ENCODE data around the gene MELTF. TPM values are rescaled to one million over a fixed set of nuclear protein-coding genes. Genes with fewer than 3 reads are reported as not detected.

Gene MELTF
- total RNA-seq, 1 experiment from 2014 or later: 0.07 TPM

DNA sequence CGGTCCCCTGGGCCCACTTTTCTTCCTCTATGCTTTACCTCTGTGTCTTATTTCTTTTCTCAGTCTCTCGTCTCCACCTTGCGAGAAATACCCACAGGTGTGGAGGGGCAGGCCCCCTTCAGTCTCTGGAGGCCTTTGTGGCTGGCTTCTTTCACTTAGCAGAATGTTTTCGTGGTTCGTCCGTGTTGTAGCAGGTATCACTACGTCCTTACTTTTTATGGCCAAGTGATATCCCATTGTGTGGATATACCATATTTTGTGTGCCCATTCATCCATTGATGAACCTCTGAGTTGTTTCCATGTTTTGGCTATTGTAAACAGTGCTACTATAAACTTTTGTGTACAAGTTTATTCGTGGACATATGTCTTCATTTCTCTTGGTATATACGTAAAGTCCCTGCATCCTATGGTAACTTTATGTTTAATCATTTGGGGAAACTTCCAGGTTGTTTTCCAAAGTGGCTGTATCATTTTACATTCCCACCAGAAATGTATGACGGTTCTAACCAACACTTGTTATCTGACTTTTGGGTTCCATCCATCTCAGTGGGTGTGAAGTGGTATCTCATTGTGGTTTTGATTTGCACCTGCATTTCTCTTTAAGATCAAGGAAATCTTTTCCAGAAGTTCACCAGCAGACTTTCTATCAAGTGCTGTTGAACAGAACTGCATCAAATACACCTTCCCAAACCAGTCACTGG, 66.5 kb downstream of the MELTF start:
- H3K4me2 ChIP-seq (ENCODE audit: low read depth, low read length, poor library complexity, severe bottlenecking): peak overlapping the region; percentile 62
- no peak for DNase-seq
- H2AFZ ChIP-seq (ENCODE audit: low read length): no peak overlapping the region; the same call in 1 of the 2 replicates

DNA sequence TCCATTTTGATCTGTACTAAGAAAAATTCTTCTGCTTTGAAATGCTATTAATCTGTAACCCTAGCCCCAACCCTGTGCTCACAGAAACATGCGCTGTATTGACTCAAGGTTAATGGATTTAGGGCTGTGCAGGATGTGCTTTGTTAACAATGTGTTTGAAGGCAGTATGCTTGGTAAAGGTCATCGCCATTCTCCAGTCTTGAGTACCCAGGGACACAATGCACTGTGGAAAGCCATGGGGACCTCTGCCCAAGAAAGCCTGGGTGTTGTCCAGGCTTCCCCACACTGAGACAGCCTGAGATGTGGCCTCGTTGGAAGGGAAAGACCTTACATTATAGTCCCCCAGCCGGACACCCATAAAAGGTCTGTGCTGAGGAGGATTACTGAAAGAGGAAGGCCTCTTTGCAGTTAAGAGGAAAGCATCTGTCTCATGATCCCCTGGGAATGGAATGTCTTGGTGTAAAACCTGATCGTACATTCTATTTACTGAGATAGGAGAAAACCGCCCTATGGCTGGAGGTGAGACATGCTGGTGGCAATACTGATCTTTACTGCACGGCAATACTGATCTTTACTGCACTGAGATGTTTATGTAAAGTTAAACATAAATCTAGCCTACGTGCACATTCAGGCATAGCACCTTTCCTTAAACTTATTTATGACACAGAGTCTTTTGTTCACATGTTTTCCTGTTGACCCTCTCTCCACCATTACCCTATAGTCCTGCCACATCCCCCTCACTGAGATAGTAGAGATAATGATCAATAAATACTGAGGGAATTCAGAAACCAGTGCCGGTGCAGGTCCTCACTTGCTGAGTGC, 67.3 kb downstream of the MELTF start:
- Histone ChIP-seq H2AFZ (ENCODE audit: low read length) (no peak overlapping the region; the same call in 1 of the 2 replicates), H3K9me3 (ENCODE audit: low read length) (no peaks in the 10 kb centered on the region), H3K27ac (ENCODE audit: low read length) (no peak overlapping the region), H4K20me1 (ENCODE audit: insufficient read depth, low read depth, low read length) (no peaks in the 10 kb centered on the region), H3K79me2 (ENCODE audit: low read length) (no peaks in the 10 kb centered on the region), H3K4me1 (ENCODE audit: low read length) (peaks cover 21% of the 10 kb centered on the region), H3K9ac (ENCODE audit: low read length) (peak overlapping the region; percentile 4; the same call in 1 of the 2 replicates), H3K4me2 (ENCODE audit: low read depth, low read length, poor library complexity, severe bottlenecking) (peak overlapping the region; percentile 62), H3K27me3 (ENCODE audit: low read length) (no peaks in the 10 kb centered on the region), H3K36me3 (ENCODE audit: insufficient read depth, low read length) (no peaks in the 10 kb centered on the region), H3K9me2 (replicated peaks; ENCODE audit: insufficient read depth, low read length) (no peaks in the 10 kb centered on the region), H3K4me3 (ENCODE audit: low read length) (peak overlapping the region; percentile 39)
- DNase-seq: peak; percentile 92

More for the DNA sequence above, 66.5 kb downstream of the MELTF start:
- Histone ChIP-seq H3K79me2 (ENCODE audit: low read length) (no peaks in the 10 kb centered on the region), H3K27me3 (ENCODE audit: low read length) (no peaks in the 10 kb centered on the region), H4K20me1 (ENCODE audit: insufficient read depth, low read depth, low read length) (no peaks in the 10 kb centered on the region), H3K9me3 (ENCODE audit: low read length) (no peaks in the 10 kb centered on the region), H3K27ac (ENCODE audit: low read length) (no peak overlapping the region), H3K36me3 (ENCODE audit: insufficient read depth, low read length) (no peaks in the 10 kb centered on the region), H3K4me1 (ENCODE audit: low read length) (peaks cover 23% of the 10 kb centered on the region), H3K9ac (ENCODE audit: low read length) (no peak overlapping the region; the same call in 1 of the 2 replicates), H3K4me3 (ENCODE audit: low read length) (peak overlapping the region; percentile 39), H3K9me2 (replicated peaks; ENCODE audit: insufficient read depth, low read length) (no peaks in the 10 kb centered on the region)

DNA sequence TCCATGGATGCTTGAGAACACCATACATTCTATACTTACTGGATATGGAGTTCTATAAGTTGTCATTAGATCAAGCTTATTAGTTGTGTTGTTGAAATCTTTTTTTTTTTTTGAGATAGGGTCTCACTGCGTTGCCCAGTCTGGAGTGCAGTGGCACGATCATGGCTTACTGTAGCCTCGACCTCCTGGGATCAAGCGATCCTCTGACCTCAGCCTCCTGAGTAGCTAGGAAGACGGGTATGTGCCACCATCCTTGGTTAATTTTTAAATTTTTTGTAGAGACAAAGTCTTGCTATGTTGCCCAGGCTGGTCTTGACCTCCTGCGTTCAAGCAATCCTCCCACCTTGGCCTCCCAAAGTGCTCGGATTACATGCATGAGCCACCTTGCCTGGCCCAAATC, 74.8 kb downstream of the MELTF start:
- H3K27ac ChIP-seq (ENCODE audit: low read length): no peak overlapping the region
- H3K9me2 ChIP-seq (replicated peaks; ENCODE audit: insufficient read depth, low read length): no peaks in the 10 kb centered on the region
- no peaks in the 10 kb centered on the region for H3K79me2 ChIP-seq (ENCODE audit: low read length)

More for the DNA sequence above, 74.8 kb downstream of the MELTF start:
- DNase-seq: no peak
- Histone ChIP-seq H3K9me3 (ENCODE audit: low read length) (no peaks in the 10 kb centered on the region), H4K20me1 (ENCODE audit: insufficient read depth, low read depth, low read length) (no peaks in the 10 kb centered on the region), H2AFZ (ENCODE audit: low read length) (no peak overlapping the region), H3K9ac (ENCODE audit: low read length) (no peak overlapping the region), H3K4me2 (ENCODE audit: low read depth, low read length, poor library complexity, severe bottlenecking) (no peak overlapping the region), H3K4me1 (ENCODE audit: low read length) (no peaks in the 10 kb centered on the region), H3K27me3 (ENCODE audit: low read length) (no peaks in the 10 kb centered on the region), H3K4me3 (ENCODE audit: low read length) (no peak overlapping the region), H3K36me3 (ENCODE audit: insufficient read depth, low read length) (no peaks in the 10 kb centered on the region)

Other genes with a start within 250 kb of the MELTF start
- 53.8 and 73.3 TPM in 2 replicates for gene SENP5, start 161.9 kb downstream of the MELTF start, total RNA-seq (2014; rRNA removed; shearing (Covaris generic); ENCODE audit: low replicate concordance)
- gene NCBP2, start 87.3 kb downstream of the MELTF start, total RNA-seq (2014; rRNA removed; shearing (Covaris generic); ENCODE audit: low replicate concordance): 73.0 and 81.8 TPM in 2 replicates
- 0.37 and 1.1 TPM in 2 replicates for gene PIGZ, start 61.0 kb downstream of the MELTF start, total RNA-seq (2014; rRNA removed; shearing (Covaris generic); ENCODE audit: low replicate concordance)